Measurements from ENCODE around the gene C15orf39. TPM values are rescaled to one million over a fixed set of nuclear protein-coding genes. Genes with fewer than 3 reads are reported as not detected.

The C15orf39 gene
- total RNA-seq, 2 donors from 2014 or later: 22.3 to 27.3 TPM

GRCh38 chr15:75156326-75157215 is 45.1 kb upstream of the C15orf39 start:
- Histone ChIP-seq H3K4me1 (no peaks in the 10 kb centered on the region), H3K4me3 (no peak overlapping the region), H3K9ac (ENCODE audit: low read depth in 2 of 2, low read length in 2 of 2) (no peak overlapping the region), H3K36me3 (no peaks in the 10 kb centered on the region), H3K9me3 (no peaks in the 10 kb centered on the region), H3K27me3 (no peaks in the 10 kb centered on the region), H3K27ac (no peak overlapping the region)
- no peak for DNase-seq
- TF ChIP-seq, protein P1, sequence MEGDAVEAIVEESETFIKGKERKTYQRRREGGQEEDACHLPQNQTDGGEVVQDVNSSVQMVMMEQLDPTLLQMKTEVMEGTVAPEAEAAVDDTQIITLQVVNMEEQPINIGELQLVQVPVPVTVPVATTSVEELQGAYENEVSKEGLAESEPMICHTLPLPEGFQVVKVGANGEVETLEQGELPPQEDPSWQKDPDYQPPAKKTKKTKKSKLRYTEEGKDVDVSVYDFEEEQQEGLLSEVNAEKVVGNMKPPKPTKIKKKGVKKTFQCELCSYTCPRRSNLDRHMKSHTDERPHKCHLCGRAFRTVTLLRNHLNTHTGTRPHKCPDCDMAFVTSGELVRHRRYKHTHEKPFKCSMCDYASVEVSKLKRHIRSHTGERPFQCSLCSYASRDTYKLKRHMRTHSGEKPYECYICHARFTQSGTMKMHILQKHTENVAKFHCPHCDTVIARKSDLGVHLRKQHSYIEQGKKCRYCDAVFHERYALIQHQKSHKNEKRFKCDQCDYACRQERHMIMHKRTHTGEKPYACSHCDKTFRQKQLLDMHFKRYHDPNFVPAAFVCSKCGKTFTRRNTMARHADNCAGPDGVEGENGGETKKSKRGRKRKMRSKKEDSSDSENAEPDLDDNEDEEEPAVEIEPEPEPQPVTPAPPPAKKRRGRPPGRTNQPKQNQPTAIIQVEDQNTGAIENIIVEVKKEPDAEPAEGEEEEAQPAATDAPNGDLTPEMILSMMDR (IDR thresholded peaks at IDR 0.05): no peak
- intact Hi-C loops (cut with DNase I): no loop called here

DNA sequence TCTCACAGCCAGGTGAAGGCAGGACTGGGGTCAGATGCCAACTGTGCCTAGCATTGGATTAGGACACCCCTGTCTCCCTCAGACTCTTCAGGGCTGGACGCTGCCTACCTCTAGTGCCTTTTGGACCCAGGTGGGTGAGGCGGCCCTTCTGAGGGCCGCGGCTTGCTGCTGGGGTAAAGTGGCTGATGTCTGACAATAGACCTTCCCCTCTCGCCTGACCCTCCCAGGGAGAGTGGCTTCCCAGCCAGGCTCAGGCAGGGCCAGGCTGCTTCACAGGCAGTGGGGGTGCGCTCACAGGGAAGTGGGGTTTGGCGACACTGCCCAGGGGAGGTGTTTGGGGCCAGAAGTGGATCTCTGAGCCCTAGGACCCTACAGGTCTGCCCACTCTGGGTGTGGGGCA is 43.3 kb upstream of the C15orf39 start:
- Histone ChIP-seq H3K4me3 (no peak overlapping the region), H3K4me1 (no peaks in the 10 kb centered on the region), H3K36me3 (no peaks in the 10 kb centered on the region), H3K27me3 (no peaks in the 10 kb centered on the region), H3K9ac (ENCODE audit: low read depth in 2 of 2, low read length in 2 of 2) (no peak overlapping the region), H3K27ac (no peak overlapping the region), H3K9me3 (no peaks in the 10 kb centered on the region)
- TF ChIP-seq, protein P1 (IDR thresholded peaks at IDR 0.05): no peak
- no peak for DNase-seq
- intact Hi-C loops (cut with DNase I): no loop called here

GRCh38 chr15:75159244-75159643 is 42.4 kb upstream of the C15orf39 start:
- intact Hi-C loops (cut with DNase I): no loop called here
- Histone ChIP-seq H3K27me3 (no peaks in the 10 kb centered on the region), H3K27ac (no peak overlapping the region), H3K4me1 (no peaks in the 10 kb centered on the region), H3K4me3 (no peak overlapping the region), H3K9ac (ENCODE audit: low read depth in 2 of 2, low read length in 2 of 2) (no peak overlapping the region), H3K36me3 (no peaks in the 10 kb centered on the region), H3K9me3 (no peaks in the 10 kb centered on the region)
- no peak for DNase-seq
- TF ChIP-seq, protein P1 (IDR thresholded peaks at IDR 0.05): no peak

GRCh38 chr15:75161106-75161916 is 40.4 kb upstream of the C15orf39 start:
- TF ChIP-seq, protein P1 (IDR thresholded peaks at IDR 0.05): no peak
- Histone ChIP-seq H3K9ac (ENCODE audit: low read depth in 2 of 2, low read length in 2 of 2) (no peak overlapping the region), H3K4me3 (no peak overlapping the region), H3K27ac (no peak overlapping the region), H3K36me3 (no peaks in the 10 kb centered on the region), H3K9me3 (no peaks in the 10 kb centered on the region), H3K4me1 (no peaks in the 10 kb centered on the region), H3K27me3 (no peaks in the 10 kb centered on the region)
- no peak for DNase-seq
- intact Hi-C loops (cut with DNase I): no loop called here

DNA sequence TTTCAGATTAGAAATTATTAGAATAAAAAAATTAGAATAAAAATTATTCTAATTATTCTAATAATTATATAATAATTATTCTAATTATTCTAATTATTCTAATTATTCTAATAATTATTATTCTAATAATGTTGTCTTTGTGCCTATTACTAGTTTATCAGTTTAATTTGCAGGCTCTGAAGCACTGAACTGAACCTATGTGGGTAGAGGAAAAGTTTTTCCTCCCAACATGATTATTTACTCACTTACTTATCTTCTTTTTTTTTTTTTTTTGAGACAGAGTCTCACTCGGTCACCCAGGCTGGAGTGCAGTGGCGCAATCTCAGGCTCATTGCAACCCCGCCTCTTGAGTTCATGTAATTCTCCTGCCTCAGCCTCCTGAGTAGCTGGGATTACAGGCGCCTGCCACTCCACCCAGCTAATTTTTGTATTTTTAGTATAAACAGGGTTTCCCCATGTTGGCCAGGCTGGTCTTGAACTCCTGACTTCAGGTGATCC is 39.7 kb upstream of the C15orf39 start:
- TF ChIP-seq, protein P1 (IDR thresholded peaks at IDR 0.05): no peak
- intact Hi-C loops (cut with DNase I): no loop called here
- H3K9ac ChIP-seq (ENCODE audit: low read depth in 2 of 2, low read length in 2 of 2): no peak overlapping the region

More for the DNA sequence above, 39.7 kb upstream of the C15orf39 start:
- Histone ChIP-seq H3K27ac (no peak overlapping the region), H3K9me3 (no peaks in the 10 kb centered on the region), H3K36me3 (no peaks in the 10 kb centered on the region), H3K27me3 (no peaks in the 10 kb centered on the region), H3K4me1 (no peaks in the 10 kb centered on the region), H3K4me3 (no peak overlapping the region)
- DNase-seq: no peak

All from colonic mucosa (tissue), 4 donors.